Testis (tissue), 2 donors: ENCODE results near the gene TTC28.

Experiments used
- POLR2A ChIP-seq: fragments of 450-650 bp; IDR thresholded peaks from one replicate; pipeline ENCODE4 v1.6.1; 2017; ENCODE audit warnings: antibody characterized with exemption, mild to moderate bottlenecking, moderate library complexity
- TF ChIP-seq, protein P1 (sequence below), 3 experiments: fragments of 450-650 bp in 2 of 3; fragments of 200-600 bp in 1 of 3; sonication (generic) in 1 of 3; IDR thresholded peaks; one replicate each; pipeline ENCODE4 v1.5.1; 2016 to 2019; ENCODE audit warnings: antibody characterized with exemption in 3 of 3, mild to moderate bottlenecking in 2 of 3, moderate library complexity in 1 of 3

DNA sequence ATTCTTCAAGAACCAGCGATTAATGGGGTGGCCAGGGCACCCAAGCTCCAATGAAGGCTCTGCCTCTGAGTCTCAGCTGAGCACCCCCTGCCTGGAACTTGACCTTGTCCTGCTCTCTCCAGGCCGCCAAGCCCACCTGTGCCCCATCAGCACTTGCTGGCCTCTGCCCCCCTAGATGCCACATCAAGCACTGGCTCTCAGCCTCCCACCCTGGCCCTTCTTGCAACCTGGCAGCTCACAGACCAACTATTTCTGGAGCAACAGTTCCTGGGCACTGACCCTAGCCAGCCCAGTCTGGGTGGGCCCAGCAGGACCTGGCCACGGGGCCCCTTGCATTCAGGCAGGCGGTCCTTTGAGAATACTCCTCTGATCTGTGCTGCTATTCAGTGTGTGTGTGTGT, 661.8 kb downstream of the TTC28 start:
- TF ChIP-seq, protein P1, sequence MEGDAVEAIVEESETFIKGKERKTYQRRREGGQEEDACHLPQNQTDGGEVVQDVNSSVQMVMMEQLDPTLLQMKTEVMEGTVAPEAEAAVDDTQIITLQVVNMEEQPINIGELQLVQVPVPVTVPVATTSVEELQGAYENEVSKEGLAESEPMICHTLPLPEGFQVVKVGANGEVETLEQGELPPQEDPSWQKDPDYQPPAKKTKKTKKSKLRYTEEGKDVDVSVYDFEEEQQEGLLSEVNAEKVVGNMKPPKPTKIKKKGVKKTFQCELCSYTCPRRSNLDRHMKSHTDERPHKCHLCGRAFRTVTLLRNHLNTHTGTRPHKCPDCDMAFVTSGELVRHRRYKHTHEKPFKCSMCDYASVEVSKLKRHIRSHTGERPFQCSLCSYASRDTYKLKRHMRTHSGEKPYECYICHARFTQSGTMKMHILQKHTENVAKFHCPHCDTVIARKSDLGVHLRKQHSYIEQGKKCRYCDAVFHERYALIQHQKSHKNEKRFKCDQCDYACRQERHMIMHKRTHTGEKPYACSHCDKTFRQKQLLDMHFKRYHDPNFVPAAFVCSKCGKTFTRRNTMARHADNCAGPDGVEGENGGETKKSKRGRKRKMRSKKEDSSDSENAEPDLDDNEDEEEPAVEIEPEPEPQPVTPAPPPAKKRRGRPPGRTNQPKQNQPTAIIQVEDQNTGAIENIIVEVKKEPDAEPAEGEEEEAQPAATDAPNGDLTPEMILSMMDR (IDR thresholded peaks at IDR 0.05) = no peak
- TF ChIP-seq POLR2A = no peak
